ENCODE measurements around the gene FAM24A.
"Not testable (repeated sequence)": the region's sequence is repeated elsewhere in the genome, so short reads cannot be mapped to it uniquely, and the experiment has no call there.

The FAM24A gene

GRCh38 chr10:122910310-122910709 lies at the start of gene FAM24A:
TSS of gene FAM24A (plus strand) at chr10:122910610. CDS start at chr10:122911635, 1,025 bp downstream.
- no peak for DNase-seq

GRCh38 chr10:122861711-122862161 lies 48.7 kb upstream of the FAM24A start:
- DNase-seq: peak; percentile 72

GRCh38 chr10:122863216-122864193 lies 46.9 kb upstream of the FAM24A start:
- DNase-seq: no peak

GRCh38 chr10:122864194-122864592 lies 46.2 kb upstream of the FAM24A start:
- no peak for DNase-seq

- no peak for DNase-seq
Observed at GRCh38 chr10:122864901-122865300, 45.5 kb upstream of the FAM24A start.

GRCh38 chr10:122866757-122867482 lies 43.5 kb upstream of the FAM24A start:
- peak; percentile 57 for DNase-seq

GRCh38 chr10:122868768-122869167 lies 41.6 kb upstream of the FAM24A start:
- DNase-seq: not testable (repeated sequence)

- not testable (repeated sequence) for DNase-seq
Observed at GRCh38 chr10:122871947-122872346, 38.5 kb upstream of the FAM24A start.

GRCh38 chr10:122875843-122876466 lies 34.5 kb upstream of the FAM24A start:
- DNase-seq: no peak

- DNase-seq: no peak
Observed at GRCh38 chr10:122876467-122876855, 33.9 kb upstream of the FAM24A start.

- no peak for DNase-seq
Observed at GRCh38 chr10:122877264-122877663, 33.1 kb upstream of the FAM24A start.

GRCh38 chr10:122878799-122879338 lies 31.5 kb upstream of the FAM24A start:
- DNase-seq: no peak

GRCh38 chr10:122879339-122880273 lies 30.8 kb upstream of the FAM24A start, which contains the start of gene FAM24B:
TSS of gene FAM24B (minus strand) at chr10:122879581. CDS start at chr10:122850515, 29,066 bp downstream.
- DNase-seq: peak; percentile 95

- no peak for DNase-seq
Observed at GRCh38 chr10:122882766-122883165, 27.6 kb upstream of the FAM24A start.

- DNase-seq: no peak
Observed at GRCh38 chr10:122884166-122884565, 26.2 kb upstream of the FAM24A start.

GRCh38 chr10:122894261-122894944 lies 16.0 kb upstream of the FAM24A start:
- no peak for DNase-seq

- not testable (repeated sequence) for DNase-seq
Observed at GRCh38 chr10:122903861-122904260, 6.5 kb upstream of the FAM24A start.

- peak; percentile 56 for DNase-seq
Observed at GRCh38 chr10:122911889-122912484, 1.6 kb downstream of the FAM24A start.

GRCh38 chr10:122915700-122916099 lies 5.3 kb downstream of the FAM24A start:
- DNase-seq: no peak

GRCh38 chr10:122930140-122930539 lies 19.7 kb downstream of the FAM24A start:
- no peak for DNase-seq

All from kidney glomerular epithelial cell (primary cell).